ENCODE results near the gene C9orf153. TPM values are rescaled to one million over a fixed set of nuclear protein-coding genes. Genes with fewer than 3 reads are reported as not detected.

C9orf153 gene
- total RNA-seq, 1 donor from 2014 or later: 1.1 TPM

- Mint-ChIP-seq H3K36me3 (no peaks in the 10 kb centered on the region), H3K4me1 (ENCODE audit: unreplicated experiment) (peaks cover 11% of the 10 kb centered on the region), H3K27ac (no peak overlapping the region), H3K27me3 (no peaks in the 10 kb centered on the region), H3K9me3 (no peaks in the 10 kb centered on the region), H3K4me3 (no peak overlapping the region)
- no peak for TF ChIP-seq CTCF (conservative IDR thresholded peaks at IDR 0.05)
- no peak for DNase-seq (ENCODE audit: extremely low spot score, unreplicated experiment)
Observed at GRCh38 chr9:86181379-86182315, 77.8 kb downstream of the C9orf153 start.

GRCh38 chr9:86178503-86178902 lies 81.0 kb downstream of the C9orf153 start:
- Mint-ChIP-seq H3K27me3 (no peaks in the 10 kb centered on the region), H3K27ac (no peak overlapping the region), H3K36me3 (no peaks in the 10 kb centered on the region), H3K9me3 (no peaks in the 10 kb centered on the region), H3K4me1 (ENCODE audit: unreplicated experiment) (peaks cover 11% of the 10 kb centered on the region), H3K4me3 (no peak overlapping the region)
- no peak for TF ChIP-seq CTCF (conservative IDR thresholded peaks at IDR 0.05)
- no peak for DNase-seq (ENCODE audit: extremely low spot score, unreplicated experiment)

- H3K4me3 Mint-ChIP-seq: no peak overlapping the region
- H3K27ac Mint-ChIP-seq: no peak overlapping the region
- no peaks in the 10 kb centered on the region for H3K27me3 Mint-ChIP-seq
- no peak for TF ChIP-seq CTCF (conservative IDR thresholded peaks at IDR 0.05)
- peaks cover 11% of the 10 kb centered on the region for H3K4me1 Mint-ChIP-seq (ENCODE audit: unreplicated experiment)
- H3K36me3 Mint-ChIP-seq: no peaks in the 10 kb centered on the region
- no peak for DNase-seq (ENCODE audit: extremely low spot score, unreplicated experiment)
- H3K9me3 Mint-ChIP-seq: no peaks in the 10 kb centered on the region
Observed at GRCh38 chr9:86177995-86178394, 81.5 kb downstream of the C9orf153 start.

- H3K4me3 Mint-ChIP-seq: no peak overlapping the region
- DNase-seq (ENCODE audit: extremely low spot score, unreplicated experiment): no peak
- no peaks in the 10 kb centered on the region for H3K9me3 Mint-ChIP-seq
- H3K27me3 Mint-ChIP-seq: no peaks in the 10 kb centered on the region
- no peak for TF ChIP-seq CTCF (conservative IDR thresholded peaks at IDR 0.05)
- no peaks in the 10 kb centered on the region for H3K36me3 Mint-ChIP-seq
- H3K4me1 Mint-ChIP-seq (ENCODE audit: unreplicated experiment): peaks cover 11% of the 10 kb centered on the region
- H3K27ac Mint-ChIP-seq: no peak overlapping the region
Observed at GRCh38 chr9:86176468-86176867, 83.0 kb downstream of the C9orf153 start.

- Mint-ChIP-seq H3K36me3 (no peaks in the 10 kb centered on the region), H3K27me3 (no peaks in the 10 kb centered on the region), H3K9me3 (no peaks in the 10 kb centered on the region), H3K4me3 (no peak overlapping the region), H3K27ac (no peak overlapping the region), H3K4me1 (ENCODE audit: unreplicated experiment) (peaks cover 11% of the 10 kb centered on the region)
- no peak for DNase-seq (ENCODE audit: extremely low spot score, unreplicated experiment)
- TF ChIP-seq CTCF (conservative IDR thresholded peaks at IDR 0.05): no peak
Observed at GRCh38 chr9:86175743-86176456, 83.6 kb downstream of the C9orf153 start.
